K562 (cell line): ENCODE results near the gene UBE2E2.

Experiments used
- CHD4 ChIP-seq: fragments of 200-600 bp; sonication (generic); IDR thresholded peaks from 3 replicates; pipeline ENCODE4 v1.6.1; 2012; ENCODE audit warnings: low read depth, mild to moderate bottlenecking, mixed read lengths, low read length, inconsistent platforms; ENCODE audit not compliant: insufficient read depth, insufficient replicate concordance, poor library complexity, severe bottlenecking
- EZH2 ChIP-seq: IDR thresholded peaks from 2 replicates; pipeline ENCODE4 v1.6.1; 2012; ENCODE audit warnings: low read depth, mild to moderate bottlenecking, inconsistent platforms, low read length, borderline replicate concordance
- HDAC3 ChIP-seq: fragments of 450-650 bp; IDR thresholded peaks from 2 replicates; pipeline ENCODE4 v1.6.1; 2018; ENCODE audit warnings: borderline replicate concordance, mild to moderate bottlenecking, moderate library complexity; ENCODE audit not compliant: partially characterized antibody
- SRSF1 ChIP-seq: fragments of 200-400 bp; formaldehyde crosslinking; IDR thresholded peaks from 2 replicates; pipeline ENCODE4 v1.6.1; 2017; ENCODE audit warnings: mild to moderate bottlenecking, low read depth, low read length, moderate library complexity

DNA sequence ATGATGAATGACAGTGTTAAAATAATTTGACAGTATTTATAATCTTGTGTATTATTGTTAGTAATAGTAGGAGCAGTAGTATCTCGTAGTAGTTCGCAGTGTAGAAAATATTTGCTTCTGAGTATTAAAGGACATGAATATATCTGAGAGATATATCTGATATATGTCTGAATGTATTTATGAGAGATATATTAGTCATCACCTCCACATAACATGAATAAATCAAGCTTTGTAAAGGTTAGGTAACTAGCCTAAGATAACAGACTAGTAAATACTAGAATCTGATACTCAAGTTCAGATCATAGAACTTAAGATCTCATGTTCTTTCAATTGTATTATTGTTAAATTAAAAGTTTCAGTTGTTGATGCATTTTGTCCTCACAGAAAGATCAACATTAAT lies 130.5 kb downstream of the UBE2E2 start:
- TF ChIP-seq CHD4 (no peak), SRSF1 (no peak), HDAC3 (no peak), EZH2 (no peak)
